NB4 (cell line): ENCODE data around the gene IYD.

Source experiments
- DNase-seq: peaks from one replicate; pipeline ENCODE4 v3.0.0; 2010; ENCODE audit warnings: low read depth
- H3K4me3 ChIP-seq: one replicate; pipeline ENCODE4 v1.5.1; 2011; ENCODE audit warnings: mild to moderate bottlenecking, low read depth, low read length, moderate library complexity
- MAX ChIP-seq: IDR thresholded peaks from 2 replicates; pipeline ENCODE4 v1.6.1; 2011; ENCODE audit warnings: low read depth, low read length
- MYC ChIP-seq: IDR thresholded peaks from 2 replicates; pipeline ENCODE4 v1.6.1; 2011; ENCODE audit warnings: low read depth, low read length
- POLR2A ChIP-seq: IDR thresholded peaks from 2 replicates; pipeline ENCODE4 v1.6.1; 2011; ENCODE audit warnings: mild to moderate bottlenecking; ENCODE audit not compliant: insufficient read length; ENCODE audit errors: extremely low read depth
- TF ChIP-seq, protein P1 (sequence below): IDR thresholded peaks from one replicate; pipeline ENCODE4 v1.5.1; 2012; ENCODE audit warnings: low read depth, low read length

IYD gene

DNA sequence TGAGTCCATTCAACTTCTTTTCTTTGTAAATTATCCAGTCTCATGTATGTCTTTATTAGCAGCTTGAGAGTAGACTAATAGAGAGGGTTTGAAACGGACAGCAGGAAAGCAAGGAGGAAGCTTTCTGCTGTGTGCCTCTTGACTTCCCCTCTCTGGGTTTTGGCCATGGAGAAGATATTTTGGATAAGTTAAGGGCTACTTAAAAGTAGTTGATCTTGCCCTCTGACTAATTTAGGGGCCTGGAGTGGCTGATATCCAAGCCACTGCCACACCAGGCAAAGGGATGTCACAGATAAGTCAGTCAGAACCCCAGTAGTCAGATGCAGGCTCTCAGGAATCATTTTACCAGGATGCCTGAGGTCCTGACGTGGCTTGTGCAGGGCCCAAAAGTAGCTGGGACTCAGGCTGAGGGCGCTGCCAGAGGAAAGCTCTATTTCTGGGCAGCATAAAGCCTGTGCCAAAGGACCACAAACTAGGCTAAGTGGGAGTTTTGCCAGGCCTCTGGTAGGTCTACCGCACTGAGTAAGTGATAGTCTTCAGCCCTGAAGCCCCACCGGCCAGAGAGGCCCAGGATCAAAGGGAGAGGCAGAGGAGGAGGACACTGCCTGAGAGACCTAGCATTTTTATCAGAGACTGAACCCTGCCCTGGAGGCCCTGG lies 41.6 kb upstream of the IYD start:
- no peak for DNase-seq
- no peak for TF ChIP-seq MAX
- no peak for TF ChIP-seq MYC
- TF ChIP-seq POLR2A = no peak
- TF ChIP-seq, protein P1, sequence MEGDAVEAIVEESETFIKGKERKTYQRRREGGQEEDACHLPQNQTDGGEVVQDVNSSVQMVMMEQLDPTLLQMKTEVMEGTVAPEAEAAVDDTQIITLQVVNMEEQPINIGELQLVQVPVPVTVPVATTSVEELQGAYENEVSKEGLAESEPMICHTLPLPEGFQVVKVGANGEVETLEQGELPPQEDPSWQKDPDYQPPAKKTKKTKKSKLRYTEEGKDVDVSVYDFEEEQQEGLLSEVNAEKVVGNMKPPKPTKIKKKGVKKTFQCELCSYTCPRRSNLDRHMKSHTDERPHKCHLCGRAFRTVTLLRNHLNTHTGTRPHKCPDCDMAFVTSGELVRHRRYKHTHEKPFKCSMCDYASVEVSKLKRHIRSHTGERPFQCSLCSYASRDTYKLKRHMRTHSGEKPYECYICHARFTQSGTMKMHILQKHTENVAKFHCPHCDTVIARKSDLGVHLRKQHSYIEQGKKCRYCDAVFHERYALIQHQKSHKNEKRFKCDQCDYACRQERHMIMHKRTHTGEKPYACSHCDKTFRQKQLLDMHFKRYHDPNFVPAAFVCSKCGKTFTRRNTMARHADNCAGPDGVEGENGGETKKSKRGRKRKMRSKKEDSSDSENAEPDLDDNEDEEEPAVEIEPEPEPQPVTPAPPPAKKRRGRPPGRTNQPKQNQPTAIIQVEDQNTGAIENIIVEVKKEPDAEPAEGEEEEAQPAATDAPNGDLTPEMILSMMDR = no peak
- H3K4me3 ChIP-seq = no peak overlapping the region

DNA sequence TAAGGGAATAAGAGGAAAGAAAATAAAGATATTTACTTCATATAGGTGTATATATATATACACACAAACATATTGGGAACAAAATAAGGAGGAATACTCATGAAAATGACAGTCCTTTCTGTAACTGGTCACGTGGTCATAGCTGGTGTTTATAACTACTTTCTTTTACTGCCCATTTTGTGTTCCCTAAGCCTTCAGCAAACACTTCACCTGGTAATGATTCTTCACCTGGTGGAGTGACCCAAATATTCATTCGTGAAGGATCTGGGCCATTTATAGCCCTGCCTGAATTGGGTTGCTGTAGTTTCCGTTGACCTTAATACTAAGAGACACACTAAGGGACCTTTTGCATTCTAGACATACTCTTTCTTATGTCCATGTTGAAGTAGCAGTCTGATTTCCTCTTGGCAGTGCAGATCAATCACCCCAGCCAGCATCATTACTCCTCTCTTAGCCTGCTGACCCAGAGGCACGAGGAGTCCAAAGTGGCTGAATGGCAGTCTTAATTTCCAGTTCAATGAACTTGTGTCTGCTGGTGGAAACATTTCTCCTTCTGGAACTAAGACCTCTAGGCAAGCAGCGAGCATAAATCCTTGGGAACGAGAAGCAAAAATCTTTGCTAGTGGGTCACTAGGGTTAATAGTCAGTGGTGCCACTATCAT lies 39.9 kb upstream of the IYD start:
- TF ChIP-seq, protein P1 = no peak
- TF ChIP-seq MAX (no peak), POLR2A (no peak), MYC (no peak)
- DNase-seq = no peak
- no peak overlapping the region for H3K4me3 ChIP-seq

- no peak for TF ChIP-seq MYC
- TF ChIP-seq, protein P1 = no peak
- no peak for TF ChIP-seq POLR2A
- no peak for TF ChIP-seq MAX
- H3K4me3 ChIP-seq = no peak overlapping the region
- DNase-seq = no peak
Measured at GRCh38 chr6:150331344-150331743, 37.5 kb upstream of the IYD start.

DNA sequence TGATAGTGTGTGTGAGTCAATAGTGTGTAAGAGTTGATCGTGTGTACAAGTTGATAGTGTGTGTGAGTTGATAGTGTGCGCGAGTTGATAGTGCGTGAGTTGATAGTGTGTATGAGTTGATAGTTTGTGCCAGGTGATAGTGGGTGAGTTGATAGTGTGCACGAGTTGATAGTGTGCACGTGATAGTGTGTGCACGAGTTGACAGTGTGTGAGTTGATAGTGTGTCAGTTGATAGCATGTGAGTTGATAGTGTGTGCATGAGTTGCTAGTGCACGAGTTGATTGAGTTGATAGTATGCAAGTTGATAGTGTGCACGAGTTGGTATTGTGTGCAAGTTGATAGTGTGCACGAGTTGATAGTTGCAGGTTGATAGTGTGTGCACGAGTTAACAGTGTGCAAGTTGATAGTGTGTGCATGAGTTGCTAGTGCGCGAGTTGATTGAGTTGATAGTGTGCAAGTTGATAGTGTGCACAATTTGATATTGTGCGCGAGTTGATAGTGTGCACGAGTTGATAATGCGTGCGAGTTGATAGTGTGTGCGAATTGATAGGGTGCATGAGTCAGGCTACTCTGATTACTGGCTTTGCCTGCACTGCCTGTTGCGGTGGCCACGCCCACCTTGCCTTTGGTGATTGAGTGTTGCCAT lies 35.8 kb upstream of the IYD start:
- DNase-seq = no peak
- no peak overlapping the region for H3K4me3 ChIP-seq
- TF ChIP-seq MAX (no peak), MYC (no peak), POLR2A (no peak)
- TF ChIP-seq, protein P1 = no peak

DNA sequence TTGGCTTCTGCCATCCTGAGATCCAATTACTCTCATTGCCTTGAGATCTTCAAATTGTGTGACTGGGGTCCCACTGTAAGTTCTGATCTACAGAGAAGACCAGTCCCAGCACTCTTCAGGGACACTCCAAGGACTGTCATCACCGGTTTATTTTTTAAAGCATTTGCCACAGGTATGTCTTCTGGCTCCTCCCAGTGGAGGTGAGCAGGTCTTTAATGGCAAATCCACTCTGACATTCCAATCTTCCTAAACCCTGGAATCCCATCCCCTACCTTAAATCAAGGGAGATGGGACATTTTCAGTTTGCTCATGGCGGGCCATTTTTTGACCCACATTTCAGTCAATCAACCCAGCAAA lies 35.2 kb upstream of the IYD start:
- TF ChIP-seq, protein P1 = no peak
- no peak for TF ChIP-seq MYC
- TF ChIP-seq MAX = no peak
- DNase-seq = no peak
- H3K4me3 ChIP-seq = no peak overlapping the region
